ENCODE measurements around the gene NTM. TPM values are rescaled to one million over a fixed set of nuclear protein-coding genes. Genes with fewer than 3 reads are reported as not detected.

The NTM gene
- polyA plus RNA-seq, 1 donor from 2014 or later = 39.4 TPM

- H3K4me2 ChIP-seq (ENCODE audit: low read length) = no peak overlapping the region
- no peaks in the 10 kb centered on the region for H3K79me2 ChIP-seq (replicated peaks; ENCODE audit: insufficient read depth, low read length)
- no peak overlapping the region for H2AFZ ChIP-seq (ENCODE audit: low read depth, low read length)
- H3K4me3 ChIP-seq (ENCODE audit: low read length) = no peak overlapping the region
- no peaks in the 10 kb centered on the region for H3K36me3 ChIP-seq (ENCODE audit: insufficient read depth, low read length)
- TF ChIP-seq, protein P1, sequence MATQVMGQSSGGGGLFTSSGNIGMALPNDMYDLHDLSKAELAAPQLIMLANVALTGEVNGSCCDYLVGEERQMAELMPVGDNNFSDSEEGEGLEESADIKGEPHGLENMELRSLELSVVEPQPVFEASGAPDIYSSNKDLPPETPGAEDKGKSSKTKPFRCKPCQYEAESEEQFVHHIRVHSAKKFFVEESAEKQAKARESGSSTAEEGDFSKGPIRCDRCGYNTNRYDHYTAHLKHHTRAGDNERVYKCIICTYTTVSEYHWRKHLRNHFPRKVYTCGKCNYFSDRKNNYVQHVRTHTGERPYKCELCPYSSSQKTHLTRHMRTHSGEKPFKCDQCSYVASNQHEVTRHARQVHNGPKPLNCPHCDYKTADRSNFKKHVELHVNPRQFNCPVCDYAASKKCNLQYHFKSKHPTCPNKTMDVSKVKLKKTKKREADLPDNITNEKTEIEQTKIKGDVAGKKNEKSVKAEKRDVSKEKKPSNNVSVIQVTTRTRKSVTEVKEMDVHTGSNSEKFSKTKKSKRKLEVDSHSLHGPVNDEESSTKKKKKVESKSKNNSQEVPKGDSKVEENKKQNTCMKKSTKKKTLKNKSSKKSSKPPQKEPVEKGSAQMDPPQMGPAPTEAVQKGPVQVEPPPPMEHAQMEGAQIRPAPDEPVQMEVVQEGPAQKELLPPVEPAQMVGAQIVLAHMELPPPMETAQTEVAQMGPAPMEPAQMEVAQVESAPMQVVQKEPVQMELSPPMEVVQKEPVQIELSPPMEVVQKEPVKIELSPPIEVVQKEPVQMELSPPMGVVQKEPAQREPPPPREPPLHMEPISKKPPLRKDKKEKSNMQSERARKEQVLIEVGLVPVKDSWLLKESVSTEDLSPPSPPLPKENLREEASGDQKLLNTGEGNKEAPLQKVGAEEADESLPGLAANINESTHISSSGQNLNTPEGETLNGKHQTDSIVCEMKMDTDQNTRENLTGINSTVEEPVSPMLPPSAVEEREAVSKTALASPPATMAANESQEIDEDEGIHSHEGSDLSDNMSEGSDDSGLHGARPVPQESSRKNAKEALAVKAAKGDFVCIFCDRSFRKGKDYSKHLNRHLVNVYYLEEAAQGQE (IDR thresholded peaks at IDR 0.05; ENCODE audit: borderline replicate concordance) = no peak
- TF ChIP-seq TAF1 (IDR thresholded peaks at IDR 0.05; ENCODE audit: low read depth) = no peak
- TF ChIP-seq EZH2 (IDR thresholded peaks at IDR 0.05; ENCODE audit: borderline replicate concordance, insufficient read depth, low read length, poor library complexity, severe bottlenecking) = no peak
- no peak for TF ChIP-seq CTCF (IDR thresholded peaks at IDR 0.05; ENCODE audit: poor library complexity, severe bottlenecking)
- TF ChIP-seq POLR2AphosphoS5 (IDR thresholded peaks at IDR 0.05) = no peak
- TF ChIP-seq RAD21 (conservative IDR thresholded peaks at IDR 0.05) = no peak
- no peak for TF ChIP-seq MXI1 (conservative IDR thresholded peaks at IDR 0.05; ENCODE audit: poor library complexity, severe bottlenecking)
- TF ChIP-seq EP300 (conservative IDR thresholded peaks at IDR 0.05; ENCODE audit: poor library complexity, severe bottlenecking) = no peak
- TF ChIP-seq SMC3 (conservative IDR thresholded peaks at IDR 0.05; ENCODE audit: poor library complexity) = no peak
- H3K27me3 ChIP-seq (ENCODE audit: insufficient read depth, low read depth, low read length) = no peaks in the 10 kb centered on the region
- H4K20me1 ChIP-seq (ENCODE audit: insufficient read depth) = no peaks in the 10 kb centered on the region
- no peaks in the 10 kb centered on the region for H3K9me2 ChIP-seq (ENCODE audit: insufficient read depth, low read length)
- H3F3A ChIP-seq (ENCODE audit: insufficient read depth, low read length, poor library complexity, severe bottlenecking) = no peaks in the 10 kb centered on the region
- no peak overlapping the region for H3K27ac ChIP-seq (ENCODE audit: low read length)
- no peak overlapping the region for H3K9ac ChIP-seq (ENCODE audit: low read length)
- H3K9me3 ChIP-seq (ENCODE audit: low read length) = no peaks in the 10 kb centered on the region
These were observed 3.3 kb downstream of the NTM start for GRCh38 chr11:131373756-131374155.

DNA sequence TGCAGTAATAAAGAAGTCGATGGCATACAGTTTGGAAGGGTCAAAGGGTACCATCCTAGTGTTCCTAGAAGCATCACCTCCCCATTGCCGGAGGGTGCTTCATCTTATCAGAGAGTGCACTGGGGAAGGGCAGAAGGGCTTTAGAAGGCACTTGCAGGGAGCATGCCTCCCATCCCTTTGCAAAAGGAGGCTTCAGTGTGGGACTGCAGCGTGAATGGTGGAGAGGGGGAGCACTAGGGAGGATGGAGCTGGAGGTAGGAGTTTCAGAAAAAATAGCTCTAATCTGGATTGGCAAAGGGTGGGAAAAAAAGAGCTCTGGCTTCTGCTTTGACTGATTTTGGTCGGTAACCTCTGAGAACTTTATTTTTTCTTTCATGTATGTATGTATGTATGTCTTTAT, 5.0 kb downstream of the NTM start:
- TF ChIP-seq EP300 (conservative IDR thresholded peaks at IDR 0.05; ENCODE audit: poor library complexity, severe bottlenecking) (no peak), SMC3 (conservative IDR thresholded peaks at IDR 0.05; ENCODE audit: poor library complexity) (no peak), EZH2 (IDR thresholded peaks at IDR 0.05; ENCODE audit: borderline replicate concordance, insufficient read depth, low read length, poor library complexity, severe bottlenecking) (no peak), MXI1 (conservative IDR thresholded peaks at IDR 0.05; ENCODE audit: poor library complexity, severe bottlenecking) (no peak), RAD21 (conservative IDR thresholded peaks at IDR 0.05) (no peak), TAF1 (IDR thresholded peaks at IDR 0.05; ENCODE audit: low read depth) (no peak), CTCF (IDR thresholded peaks at IDR 0.05; ENCODE audit: poor library complexity, severe bottlenecking) (no peak), POLR2AphosphoS5 (IDR thresholded peaks at IDR 0.05) (no peak)
- TF ChIP-seq, protein P1 (IDR thresholded peaks at IDR 0.05; ENCODE audit: borderline replicate concordance) = no peak
- Histone ChIP-seq H2AFZ (ENCODE audit: low read depth, low read length) (no peak overlapping the region), H3K9me2 (ENCODE audit: insufficient read depth, low read length) (no peaks in the 10 kb centered on the region), H4K20me1 (ENCODE audit: insufficient read depth) (no peaks in the 10 kb centered on the region), H3K79me2 (replicated peaks; ENCODE audit: insufficient read depth, low read length) (no peaks in the 10 kb centered on the region), H3K4me3 (ENCODE audit: low read length) (no peak overlapping the region), H3F3A (ENCODE audit: insufficient read depth, low read length, poor library complexity, severe bottlenecking) (no peaks in the 10 kb centered on the region), H3K9ac (ENCODE audit: low read length) (no peak overlapping the region), H3K9me3 (ENCODE audit: low read length) (no peaks in the 10 kb centered on the region), H3K4me2 (ENCODE audit: low read length) (no peak overlapping the region), H3K36me3 (ENCODE audit: insufficient read depth, low read length) (no peaks in the 10 kb centered on the region), H3K27me3 (ENCODE audit: insufficient read depth, low read depth, low read length) (no peaks in the 10 kb centered on the region), H3K27ac (ENCODE audit: low read length) (no peak overlapping the region)

Measured in neural cell (in vitro differentiated cells).